ENCODE results near the gene LRRC8E.
A peak's percentile ranks its signal among the peaks of the same experiment; 100 is the strongest.
"Not testable (repeated sequence)": the region's sequence is repeated elsewhere in the genome, so short reads cannot be mapped to it uniquely, and the experiment has no call there.

LRRC8E gene

GRCh38 chr19:7916955-7917266 is 28.6 kb downstream of the LRRC8E start:
- peak overlapping the region; percentile 9; the same call in 1 of the 2 replicates for H3K4me3 ChIP-seq (ENCODE audit: low read depth, low read length)
- TF ChIP-seq CTCF (IDR thresholded peaks at IDR 0.05; ENCODE audit: insufficient read depth, low read depth, low read length, missing control alignments), result no peak
- DNase-seq (ENCODE audit: low read depth), result no peak

GRCh38 chr19:7917267-7918061 is 29.2 kb downstream of the LRRC8E start:
- DNase-seq (ENCODE audit: low read depth), result peak; percentile 64
- TF ChIP-seq CTCF (IDR thresholded peaks at IDR 0.05; ENCODE audit: insufficient read depth, low read depth, low read length, missing control alignments), result peak; percentile 58
- H3K4me3 ChIP-seq (ENCODE audit: low read depth, low read length), result peak overlapping the region; percentile 9; the same call in 1 of the 2 replicates

GRCh38 chr19:7918062-7918614 is 29.8 kb downstream of the LRRC8E start:
- not testable (repeated sequence) for DNase-seq (ENCODE audit: low read depth); H3K4me3 ChIP-seq (ENCODE audit: low read depth, low read length)

- no peak for DNase-seq (ENCODE audit: low read depth)
- no peak overlapping the region for H3K4me3 ChIP-seq (ENCODE audit: low read depth, low read length)
- no peak for TF ChIP-seq CTCF (IDR thresholded peaks at IDR 0.05; ENCODE audit: insufficient read depth, low read depth, low read length, missing control alignments)
Measured at GRCh38 chr19:7918615-7919421, 30.5 kb downstream of the LRRC8E start.

GRCh38 chr19:7919610-7920518 is 31.6 kb downstream of the LRRC8E start, which contains the start of gene SNAPC2:
SNAPC2 (plus strand) TSS chr19:7920338; CDS start chr19:7920367, 29 bp downstream.
- peak within 1 kb of the TSS; percentile 53 for H3K4me3 ChIP-seq (ENCODE audit: low read depth, low read length)
- TF ChIP-seq CTCF (IDR thresholded peaks at IDR 0.05; ENCODE audit: insufficient read depth, low read depth, low read length, missing control alignments), result no peak
- peak; percentile 97 for DNase-seq (ENCODE audit: low read depth)

- TF ChIP-seq CTCF (IDR thresholded peaks at IDR 0.05; ENCODE audit: insufficient read depth, low read depth, low read length, missing control alignments), result no peak
- peak overlapping the region; percentile 53 for H3K4me3 ChIP-seq (ENCODE audit: low read depth, low read length)
- peak; percentile 99 for DNase-seq (ENCODE audit: low read depth)
Measured at GRCh38 chr19:7920519-7921301, 32.4 kb downstream of the LRRC8E start.
